ENCODE data around the gene TRPV4. TPM values are rescaled to one million over a fixed set of nuclear protein-coding genes. Genes with fewer than 3 reads are reported as not detected.

Gene TRPV4
- polyA plus RNA-seq, 1 of the 3 experiments (the other 2 are of a cell fraction): 5.2 TPM

DNA sequence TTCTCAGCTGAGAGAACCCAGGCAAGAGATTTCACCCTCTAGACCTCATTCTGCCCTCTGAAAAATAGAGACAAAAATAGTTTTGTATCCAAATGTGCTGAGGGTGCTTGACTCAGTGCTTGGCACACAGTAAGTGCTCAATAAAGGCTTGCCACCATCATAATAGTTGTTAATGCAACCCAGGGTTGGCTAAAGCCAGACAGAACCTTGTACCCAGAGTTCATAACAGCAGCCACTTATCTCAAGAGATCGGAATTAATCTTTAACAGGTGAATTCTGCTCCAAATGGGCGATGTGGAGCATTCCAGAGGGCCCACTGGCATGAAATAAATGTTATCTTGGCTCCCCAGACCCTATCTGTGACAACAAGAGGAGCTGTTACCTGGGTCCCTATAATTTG is 2.9 kb downstream of the TRPV4 start:
- no peak for DNase-seq
- H2AFZ ChIP-seq (ENCODE audit: low read depth): no peak overlapping the region
- TF ChIP-seq CTCF (IDR thresholded peaks at IDR 0.05) (no peak), PBX3 (IDR thresholded peaks at IDR 0.05) (no peak), USF1 (IDR thresholded peaks at IDR 0.05; ENCODE audit: borderline replicate concordance, low read depth) (no peak), CHD2 (IDR thresholded peaks at IDR 0.05; ENCODE audit: low read length, partially characterized antibody) (no peak), EP300 (IDR thresholded peaks at IDR 0.05; ENCODE audit: borderline replicate concordance in 1 of 2, low read depth in 1 of 2, low read length in 1 of 2) (no peak), GABPA (IDR thresholded peaks at IDR 0.05; ENCODE audit: low read depth) (no peak), ELF1 (IDR thresholded peaks at IDR 0.05) (no peak), TCF12 (IDR thresholded peaks at IDR 0.05) (no peak), SMC3 (IDR thresholded peaks at IDR 0.05; ENCODE audit: low read depth, low read length) (no peak), NRF1 (IDR thresholded peaks at IDR 0.05; ENCODE audit: low read depth, low read length) (no peak)
- H3K4me1 ChIP-seq (ENCODE audit: control insufficient read depth in 1 of 2, insufficient read depth in 2 of 2, low read depth in 1 of 2, low read length in 1 of 2): no peaks in the 10 kb centered on the region
- H3K9ac ChIP-seq: no peak overlapping the region
- POLR2A ChIA-PET: no interaction called here
- H3K27me3 ChIP-seq (ENCODE audit: insufficient read depth): no peaks in the 10 kb centered on the region
- WGBS (ENCODE audit: low lambda C conversion rate): 51% methylated on average over 2 of the region's 2 CpGs
- peaks cover 4% of the 10 kb centered on the region for H3F3A ChIP-seq (replicated peaks; ENCODE audit: insufficient read depth)
- H3K4me3 ChIP-seq (ENCODE audit: low read depth in 2 of 2, low read length in 1 of 2): no peak overlapping the region
- no peaks in the 10 kb centered on the region for H3K79me2 ChIP-seq (ENCODE audit: insufficient read depth)
- no peak overlapping the region for H3K4me2 ChIP-seq
- H3K9me2 ChIP-seq: no peaks in the 10 kb centered on the region
- H3K9me3 ChIP-seq: no peaks in the 10 kb centered on the region
- CTCF ChIA-PET: interaction anchor here (1.5 to 6.0 kb wide), 4 partner anchors 15 to 25 kb away, joined by 4 to 33 read pairs (median 19); no protein-coding TSS in a partner anchor
- H3K27ac ChIP-seq (ENCODE audit: low read depth in 2 of 2, low read length in 1 of 2): no peak overlapping the region
- H4K20me1 ChIP-seq (ENCODE audit: insufficient read depth): no peaks in the 10 kb centered on the region
- no peaks in the 10 kb centered on the region for H3K36me3 ChIP-seq (replicated peaks in 1 of 2; ENCODE audit: control insufficient read depth in 1 of 2, insufficient read depth in 2 of 2, low read length in 1 of 2)

- Histone ChIP-seq H3K4me2 (no peak overlapping the region), H4K20me1 (ENCODE audit: insufficient read depth) (no peaks in the 10 kb centered on the region), H2AFZ (ENCODE audit: low read depth) (no peak overlapping the region), H3K9ac (no peak overlapping the region), H3K9me3 (no peaks in the 10 kb centered on the region), H3F3A (replicated peaks; ENCODE audit: insufficient read depth) (peaks cover 4% of the 10 kb centered on the region), H3K27ac (ENCODE audit: low read depth in 2 of 2, low read length in 1 of 2) (no peak overlapping the region), H3K36me3 (replicated peaks in 1 of 2; ENCODE audit: control insufficient read depth in 1 of 2, insufficient read depth in 2 of 2, low read length in 1 of 2) (no peaks in the 10 kb centered on the region), H3K4me1 (ENCODE audit: control insufficient read depth in 1 of 2, insufficient read depth in 2 of 2, low read depth in 1 of 2, low read length in 1 of 2) (no peaks in the 10 kb centered on the region), H3K27me3 (ENCODE audit: insufficient read depth) (no peaks in the 10 kb centered on the region), H3K4me3 (ENCODE audit: low read depth in 2 of 2, low read length in 1 of 2) (no peak overlapping the region), H3K9me2 (no peaks in the 10 kb centered on the region), H3K79me2 (ENCODE audit: insufficient read depth) (no peaks in the 10 kb centered on the region)
- no peak for TF ChIP-seq CHD2 (IDR thresholded peaks at IDR 0.05; ENCODE audit: low read length, partially characterized antibody)
- TF ChIP-seq USF2 (IDR thresholded peaks at IDR 0.05; ENCODE audit: borderline replicate concordance, low read depth, low read length): no peak
- no peak for TF ChIP-seq CTCF (IDR thresholded peaks at IDR 0.05)
- no peak for TF ChIP-seq TAF1 (IDR thresholded peaks at IDR 0.05; ENCODE audit: borderline replicate concordance, low read depth, low read length)
- no peak for TF ChIP-seq PBX3 (IDR thresholded peaks at IDR 0.05)
- no peak for TF ChIP-seq YY1 (IDR thresholded peaks at IDR 0.05; ENCODE audit: low read depth)
- ChIA-PET CTCF (interaction anchor here (0.8 to 6.0 kb wide), 6 partner anchors 8 to 25 kb away, joined by 3 to 33 read pairs (median 6); no protein-coding TSS in a partner anchor), POLR2A (no interaction called here)
- no peak for DNase-seq
- WGBS (ENCODE audit: low lambda C conversion rate): 86% methylated on average over 9 of the region's 10 CpGs
Observed at GRCh38 chr12:109829667-109830066, 3.5 kb downstream of the TRPV4 start.
